Left lung (tissue), 10 donors: ENCODE measurements around the gene ACACA. TPM values are rescaled to one million over a fixed set of nuclear protein-coding genes. Genes with fewer than 3 reads are reported as not detected.

ENCODE experiments used
- ATAC-seq: fragments of 200-7000 bp; cut with Tn5 transposase; one replicate; pipeline ENCODE4 v1.9.1; 2020; ENCODE audit warnings: moderate library complexity
- DNase-seq, 4 donors: peaks; one replicate each; pipeline ENCODE4 v3.0.0-alpha.2; 2013 to 2020
- H3K27ac ChIP-seq, 2 donors: fragments of 200-600 bp; sonication (generic) in 1 of 2; one replicate each; pipeline versions ENCODE4 v1.5.0 to v1.8.0; 2020 to 2021
- H3K27me3 ChIP-seq, 2 donors: fragments of 200-600 bp; sonication (generic) in 1 of 2; one replicate each; pipeline versions ENCODE4 v1.5.0 to v1.8.0; 2020 to 2021
- H3K36me3 ChIP-seq, 2 donors: fragments of 200-600 bp; sonication (generic) in 1 of 2; one replicate each; pipeline versions ENCODE4 v1.5.0 to v1.8.0; 2020 to 2021
- H3K4me1 ChIP-seq, 2 donors: fragments of 200-600 bp; one replicate each; pipeline ENCODE4 v1.8.0; 2021
- H3K4me3 ChIP-seq, 2 donors: fragments of 200-600 bp; sonication (generic) in 1 of 2; one replicate each; pipeline versions ENCODE4 v1.5.0 to v1.8.0; 2020 to 2021; ENCODE audit warnings: mild to moderate bottlenecking in 1 of 2
- H3K9me3 ChIP-seq, 2 donors: fragments of 200-600 bp; sonication (generic) in 1 of 2; one replicate each; pipeline versions ENCODE4 v1.5.0 to v1.8.0; 2020 to 2021
- CTCF ChIP-seq, 2 donors: fragments of 200-600 bp; sonication (generic) in 1 of 2; IDR thresholded peaks; one replicate each; pipeline versions ENCODE4 v1.5.0 to v1.8.0; 2021; ENCODE audit warnings: antibody characterized with exemption in 2 of 2
- intact Hi-C, 2 donors: fragments of 100-400 bp; cut with DNase I; formaldehyde crosslinking; loops; one replicate each; pipeline versions ENCODE4 v1.11.2 to v1.14.2; 2022
- polyA plus RNA-seq, 6 donors: library from polyadenylated mRNA; unstranded; fragments of 120-200 nt; gene quantifications; one replicate each; pipeline ENCODE4 v1.2.1, GENCODE V29; 2013; ENCODE audit not compliant: insufficient read length in 6 of 6
- total RNA-seq, 2 donors: library from RNA; stranded (reverse); fragmentation: NEBNext Ultra II Directional; extraction: Animal tissue kit (Norgen Biotek cat#: 25700); gene quantifications; one replicate each; pipeline ENCODE4 v1.2.1, GENCODE V29; 2021
- donor health status: DM: no; HTN: yes; CAD: no.
- donor health status: DM: no; HTN: no; CAD: no.

Gene ACACA
- total and polyA plus RNA-seq, 8 donors: 43.6 to 128 (median 53.3) TPM

- Histone ChIP-seq H3K36me3 (no peaks in the 10 kb centered on the region), H3K9me3 (no peaks in the 10 kb centered on the region), H3K27me3 (no peaks in the 10 kb centered on the region), H3K27ac (no peak overlapping the region), H3K4me1 (peaks cover 0 to 8% of the 10 kb centered on the region in 2 donors), H3K4me3 (no peak overlapping the region)
- intact Hi-C loops: no loop called here
- TF ChIP-seq CTCF (IDR thresholded peaks at IDR 0.05): no peak
- DNase-seq (no peak), ATAC-seq (no peak)
Observed at GRCh38 chr17:37393352-37393751, 13.3 kb downstream of the ACACA start.

GRCh38 chr17:37392024-37392590 lies 14.5 kb downstream of the ACACA start:
- no peak for TF ChIP-seq CTCF (IDR thresholded peaks at IDR 0.05)
- ATAC-seq: peak; percentile 41
- H3K27me3 ChIP-seq: no peaks in the 10 kb centered on the region
- H3K4me3 ChIP-seq: no peak overlapping the region
- H3K36me3 ChIP-seq: no peaks in the 10 kb centered on the region
- intact Hi-C loops: no loop called here
- no peak overlapping the region for H3K27ac ChIP-seq
- H3K9me3 ChIP-seq: no peaks in the 10 kb centered on the region
- peaks cover 0 to under 1% of the 10 kb centered on the region in 2 donors for H3K4me1 ChIP-seq
- DNase-seq: no peak

- intact Hi-C loops: no loop called here
- no peak for DNase-seq
- H3K9me3 ChIP-seq: no peaks in the 10 kb centered on the region
- no peaks in the 10 kb centered on the region for H3K4me1 ChIP-seq
- no peak overlapping the region for H3K4me3 ChIP-seq
- ATAC-seq: no peak
- no peaks in the 10 kb centered on the region for H3K27me3 ChIP-seq
- no peak overlapping the region for H3K27ac ChIP-seq
- no peak for TF ChIP-seq CTCF (IDR thresholded peaks at IDR 0.05)
- no peaks in the 10 kb centered on the region for H3K36me3 ChIP-seq
Observed at GRCh38 chr17:37391146-37391545, 15.5 kb downstream of the ACACA start.

GRCh38 chr17:37389160-37389559 lies 17.5 kb downstream of the ACACA start:
- intact Hi-C loops: no loop called here
- ATAC-seq (peak; percentile 54), DNase-seq (no peak)
- H3K27me3 ChIP-seq: no peaks in the 10 kb centered on the region
- H3K9me3 ChIP-seq: no peaks in the 10 kb centered on the region
- no peak for TF ChIP-seq CTCF (IDR thresholded peaks at IDR 0.05)
- H3K36me3 ChIP-seq: no peaks in the 10 kb centered on the region
- H3K27ac ChIP-seq: no peak overlapping the region
- H3K4me3 ChIP-seq: no peak overlapping the region
- H3K4me1 ChIP-seq: no peaks in the 10 kb centered on the region

- no peaks in the 10 kb centered on the region for H3K9me3 ChIP-seq
- H3K36me3 ChIP-seq: no peaks in the 10 kb centered on the region
- no peak for DNase-seq
- H3K4me1 ChIP-seq: no peaks in the 10 kb centered on the region
- no peaks in the 10 kb centered on the region for H3K27me3 ChIP-seq
- H3K4me3 ChIP-seq: no peak overlapping the region
- TF ChIP-seq CTCF (IDR thresholded peaks at IDR 0.05): no peak
- intact Hi-C loops: no loop called here
- H3K27ac ChIP-seq: no peak overlapping the region
- no peak for ATAC-seq
Observed at GRCh38 chr17:37388266-37388665, 18.4 kb downstream of the ACACA start.
